22Rv1 (cell line): ENCODE results near the gene DGCR2.

ENCODE experiments used
- ZFX ChIP-seq: fragments of 450-650 bp; IDR thresholded peaks from 2 replicates; pipeline ENCODE4 v1.6.1; 2017; ENCODE audit warnings: antibody characterized with exemption, borderline replicate concordance
- TF ChIP-seq, protein P1 (sequence below): fragments of 450-650 bp; IDR thresholded peaks from 2 replicates; pipeline ENCODE4 v1.5.1; 2017; ENCODE audit warnings: mild to moderate bottlenecking

DNA sequence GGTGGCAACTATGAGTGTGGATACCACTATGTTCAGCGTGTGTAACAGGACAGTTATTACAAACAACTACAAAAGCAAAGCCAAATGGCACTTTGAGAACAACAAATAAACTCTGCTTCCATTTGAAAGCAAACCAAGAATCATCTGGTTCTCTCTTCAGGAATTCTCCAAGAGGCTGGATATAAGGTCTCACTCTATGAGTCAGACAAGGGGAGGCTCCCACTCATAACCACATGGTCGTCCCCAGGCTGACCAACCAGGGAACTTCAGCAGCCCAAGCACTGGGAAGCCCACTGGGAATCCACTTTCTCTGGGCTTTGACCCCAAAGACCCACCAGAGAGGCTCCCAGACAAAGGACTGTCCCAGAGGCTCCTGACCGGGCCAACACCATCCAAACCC lies 35.3 kb downstream of the DGCR2 start:
- TF ChIP-seq, protein P1, sequence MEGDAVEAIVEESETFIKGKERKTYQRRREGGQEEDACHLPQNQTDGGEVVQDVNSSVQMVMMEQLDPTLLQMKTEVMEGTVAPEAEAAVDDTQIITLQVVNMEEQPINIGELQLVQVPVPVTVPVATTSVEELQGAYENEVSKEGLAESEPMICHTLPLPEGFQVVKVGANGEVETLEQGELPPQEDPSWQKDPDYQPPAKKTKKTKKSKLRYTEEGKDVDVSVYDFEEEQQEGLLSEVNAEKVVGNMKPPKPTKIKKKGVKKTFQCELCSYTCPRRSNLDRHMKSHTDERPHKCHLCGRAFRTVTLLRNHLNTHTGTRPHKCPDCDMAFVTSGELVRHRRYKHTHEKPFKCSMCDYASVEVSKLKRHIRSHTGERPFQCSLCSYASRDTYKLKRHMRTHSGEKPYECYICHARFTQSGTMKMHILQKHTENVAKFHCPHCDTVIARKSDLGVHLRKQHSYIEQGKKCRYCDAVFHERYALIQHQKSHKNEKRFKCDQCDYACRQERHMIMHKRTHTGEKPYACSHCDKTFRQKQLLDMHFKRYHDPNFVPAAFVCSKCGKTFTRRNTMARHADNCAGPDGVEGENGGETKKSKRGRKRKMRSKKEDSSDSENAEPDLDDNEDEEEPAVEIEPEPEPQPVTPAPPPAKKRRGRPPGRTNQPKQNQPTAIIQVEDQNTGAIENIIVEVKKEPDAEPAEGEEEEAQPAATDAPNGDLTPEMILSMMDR, result no peak
- no peak for TF ChIP-seq ZFX
